ENCODE data around the gene RPIA.
"Not testable (repeated sequence)": the region's sequence is repeated elsewhere in the genome, so short reads cannot be mapped to it uniquely, and the experiment has no call there.

Gene RPIA

DNA sequence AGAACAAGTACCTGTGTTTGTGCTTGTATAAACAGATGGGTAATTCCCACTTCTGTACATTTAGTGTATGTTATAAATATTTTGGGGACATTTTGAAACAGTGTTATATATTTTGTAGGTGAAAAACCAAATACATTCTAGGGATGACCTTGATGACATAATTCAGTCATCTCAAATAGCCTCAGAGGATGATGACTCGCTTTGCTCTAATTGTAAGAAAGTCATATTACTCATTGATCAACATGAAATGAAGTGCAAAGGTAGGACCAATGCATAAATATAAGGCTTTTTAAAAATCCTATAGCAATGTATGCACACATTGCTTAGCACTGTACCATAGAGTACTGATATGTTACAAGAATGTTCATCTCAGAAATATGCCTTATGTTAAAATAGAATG, 105.7 kb downstream of the RPIA start:
- not testable (repeated sequence) for DNase-seq

All from NCI-H510A treated with DMSO at 0.1 percent for 48 hours (cell line).